ENCODE results near the gene PHKG1. TPM values are rescaled to one million over a fixed set of nuclear protein-coding genes. Genes with fewer than 3 reads are reported as not detected.

Gene PHKG1
- total and polyA plus RNA-seq, 10 of the 15 experiments (the other 5 are each of a cell fraction or from before 2014, with no cell fraction given): 0.08 to 1.6 (median 0.44) TPM

GRCh38 chr7:56106108-56107073 is 13.6 kb upstream of the PHKG1 start, which contains the start of gene CHCHD2 (continued):
- TF ChIP-seq ZNF592 (IDR thresholded peaks at IDR 0.05): no peak
- TF ChIP-seq, protein P1, sequence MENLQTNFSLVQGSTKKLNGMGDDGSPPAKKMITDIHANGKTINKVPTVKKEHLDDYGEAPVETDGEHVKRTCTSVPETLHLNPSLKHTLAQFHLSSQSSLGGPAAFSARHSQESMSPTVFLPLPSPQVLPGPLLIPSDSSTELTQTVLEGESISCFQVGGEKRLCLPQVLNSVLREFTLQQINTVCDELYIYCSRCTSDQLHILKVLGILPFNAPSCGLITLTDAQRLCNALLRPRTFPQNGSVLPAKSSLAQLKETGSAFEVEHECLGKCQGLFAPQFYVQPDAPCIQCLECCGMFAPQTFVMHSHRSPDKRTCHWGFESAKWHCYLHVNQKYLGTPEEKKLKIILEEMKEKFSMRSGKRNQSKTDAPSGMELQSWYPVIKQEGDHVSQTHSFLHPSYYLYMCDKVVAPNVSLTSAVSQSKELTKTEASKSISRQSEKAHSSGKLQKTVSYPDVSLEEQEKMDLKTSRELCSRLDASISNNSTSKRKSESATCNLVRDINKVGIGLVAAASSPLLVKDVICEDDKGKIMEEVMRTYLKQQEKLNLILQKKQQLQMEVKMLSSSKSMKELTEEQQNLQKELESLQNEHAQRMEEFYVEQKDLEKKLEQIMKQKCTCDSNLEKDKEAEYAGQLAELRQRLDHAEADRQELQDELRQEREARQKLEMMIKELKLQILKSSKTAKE (IDR thresholded peaks at IDR 0.05; ENCODE audit: low read depth, poor library complexity, severe bottlenecking): peak; percentile 44
- TF ChIP-seq TCF12 (IDR thresholded peaks at IDR 0.05; ENCODE audit: low read depth, low read length): peak; percentile 83
- TF ChIP-seq BACH1 (IDR thresholded peaks at IDR 0.05; ENCODE audit: borderline replicate concordance): 0 out of 2 replicates have a peak, but pooled peaks have one; percentile 22
- TF ChIP-seq PAX5 (IDR thresholded peaks at IDR 0.05; ENCODE audit: borderline replicate concordance, low read depth, low read length): peak; percentile 59; the same call in 1 of the 2 replicates
- no peak for TF ChIP-seq KDM1A (IDR thresholded peaks at IDR 0.05; ENCODE audit: borderline replicate concordance)
- peak; percentile 99 for TF ChIP-seq ZBTB40 (IDR thresholded peaks at IDR 0.05; ENCODE audit: borderline replicate concordance)
- TF ChIP-seq ZBTB4 (CRISPR knock-in tag; IDR thresholded peaks at IDR 0.05): no peak
- TF ChIP-seq SUZ12 (IDR thresholded peaks at IDR 0.05; ENCODE audit: unreplicated experiment): no peak
- 0 out of 2 replicates have a peak, but pooled peaks have one; percentile 61 for TF ChIP-seq TARDBP (IDR thresholded peaks at IDR 0.05; ENCODE audit: borderline replicate concordance)
- TF ChIP-seq, protein P2, sequence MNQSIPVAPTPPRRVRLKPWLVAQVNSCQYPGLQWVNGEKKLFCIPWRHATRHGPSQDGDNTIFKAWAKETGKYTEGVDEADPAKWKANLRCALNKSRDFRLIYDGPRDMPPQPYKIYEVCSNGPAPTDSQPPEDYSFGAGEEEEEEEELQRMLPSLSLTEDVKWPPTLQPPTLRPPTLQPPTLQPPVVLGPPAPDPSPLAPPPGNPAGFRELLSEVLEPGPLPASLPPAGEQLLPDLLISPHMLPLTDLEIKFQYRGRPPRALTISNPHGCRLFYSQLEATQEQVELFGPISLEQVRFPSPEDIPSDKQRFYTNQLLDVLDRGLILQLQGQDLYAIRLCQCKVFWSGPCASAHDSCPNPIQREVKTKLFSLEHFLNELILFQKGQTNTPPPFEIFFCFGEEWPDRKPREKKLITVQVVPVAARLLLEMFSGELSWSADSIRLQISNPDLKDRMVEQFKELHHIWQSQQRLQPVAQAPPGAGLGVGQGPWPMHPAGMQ (IDR thresholded peaks at IDR 0.05; ENCODE audit: borderline replicate concordance): no peak
- TF ChIP-seq FOXK2 (IDR thresholded peaks at IDR 0.05): no peak
